ENCODE results near the gene SH3BP5.

Gene SH3BP5

GRCh38 chr3:15333099-15333955 is 941 bp upstream of the SH3BP5 start:
- no peak for DNase-seq (ENCODE audit: low read depth)
- H3K4me3 ChIP-seq (ENCODE audit: control insufficient read depth, low read depth, low read length) = no peak overlapping the region
- TF ChIP-seq, protein P1, sequence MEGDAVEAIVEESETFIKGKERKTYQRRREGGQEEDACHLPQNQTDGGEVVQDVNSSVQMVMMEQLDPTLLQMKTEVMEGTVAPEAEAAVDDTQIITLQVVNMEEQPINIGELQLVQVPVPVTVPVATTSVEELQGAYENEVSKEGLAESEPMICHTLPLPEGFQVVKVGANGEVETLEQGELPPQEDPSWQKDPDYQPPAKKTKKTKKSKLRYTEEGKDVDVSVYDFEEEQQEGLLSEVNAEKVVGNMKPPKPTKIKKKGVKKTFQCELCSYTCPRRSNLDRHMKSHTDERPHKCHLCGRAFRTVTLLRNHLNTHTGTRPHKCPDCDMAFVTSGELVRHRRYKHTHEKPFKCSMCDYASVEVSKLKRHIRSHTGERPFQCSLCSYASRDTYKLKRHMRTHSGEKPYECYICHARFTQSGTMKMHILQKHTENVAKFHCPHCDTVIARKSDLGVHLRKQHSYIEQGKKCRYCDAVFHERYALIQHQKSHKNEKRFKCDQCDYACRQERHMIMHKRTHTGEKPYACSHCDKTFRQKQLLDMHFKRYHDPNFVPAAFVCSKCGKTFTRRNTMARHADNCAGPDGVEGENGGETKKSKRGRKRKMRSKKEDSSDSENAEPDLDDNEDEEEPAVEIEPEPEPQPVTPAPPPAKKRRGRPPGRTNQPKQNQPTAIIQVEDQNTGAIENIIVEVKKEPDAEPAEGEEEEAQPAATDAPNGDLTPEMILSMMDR (IDR thresholded peaks at IDR 0.05; ENCODE audit: control insufficient read depth, insufficient read depth, low read depth, low read length, missing control alignments) = no peak

DNA sequence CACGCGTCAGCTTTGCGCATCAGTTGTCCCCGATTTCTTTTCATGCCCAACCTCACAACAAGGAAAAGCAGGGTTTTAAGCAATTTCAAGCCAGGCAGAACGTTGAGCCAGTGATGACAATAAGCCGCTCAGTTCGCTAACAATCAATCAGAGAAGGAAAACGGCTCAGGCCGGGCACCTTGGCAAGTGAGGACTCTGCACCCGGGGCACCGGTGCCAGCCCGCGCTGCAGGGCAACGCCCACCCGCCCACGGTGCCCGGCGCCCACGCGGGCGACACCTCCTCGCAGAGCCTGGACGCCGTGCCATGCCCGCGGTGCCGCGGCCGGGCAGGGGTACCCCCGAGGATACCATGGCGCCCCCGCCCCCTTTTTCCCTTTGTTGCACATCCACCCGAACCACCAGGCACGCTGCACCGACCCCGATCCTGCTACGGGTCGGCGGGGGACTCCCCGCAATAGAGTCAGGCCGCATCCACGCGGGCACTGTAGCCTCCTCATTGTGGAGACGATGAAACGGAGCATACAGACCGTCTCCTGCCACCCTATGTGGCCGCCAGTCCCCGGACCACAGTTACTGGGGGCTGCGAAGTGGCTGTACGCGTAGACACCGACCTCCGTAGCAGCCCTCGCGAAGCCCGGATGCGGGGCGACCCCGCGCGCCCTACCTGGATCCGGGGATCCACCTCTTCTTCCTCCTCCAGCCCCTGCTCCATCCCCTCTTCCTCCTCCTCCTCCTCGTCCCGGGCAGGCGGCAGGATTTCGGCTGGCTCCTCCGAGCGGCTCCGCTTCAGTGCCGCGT is 581 bp downstream of the SH3BP5 start:
- TF ChIP-seq, protein P1 (IDR thresholded peaks at IDR 0.05; ENCODE audit: control insufficient read depth, insufficient read depth, low read depth, low read length, missing control alignments) = no peak
- H3K4me3 ChIP-seq (ENCODE audit: control insufficient read depth, low read depth, low read length) = peak overlapping the region; percentile 98
- no peak for DNase-seq (ENCODE audit: low read depth)

DNA sequence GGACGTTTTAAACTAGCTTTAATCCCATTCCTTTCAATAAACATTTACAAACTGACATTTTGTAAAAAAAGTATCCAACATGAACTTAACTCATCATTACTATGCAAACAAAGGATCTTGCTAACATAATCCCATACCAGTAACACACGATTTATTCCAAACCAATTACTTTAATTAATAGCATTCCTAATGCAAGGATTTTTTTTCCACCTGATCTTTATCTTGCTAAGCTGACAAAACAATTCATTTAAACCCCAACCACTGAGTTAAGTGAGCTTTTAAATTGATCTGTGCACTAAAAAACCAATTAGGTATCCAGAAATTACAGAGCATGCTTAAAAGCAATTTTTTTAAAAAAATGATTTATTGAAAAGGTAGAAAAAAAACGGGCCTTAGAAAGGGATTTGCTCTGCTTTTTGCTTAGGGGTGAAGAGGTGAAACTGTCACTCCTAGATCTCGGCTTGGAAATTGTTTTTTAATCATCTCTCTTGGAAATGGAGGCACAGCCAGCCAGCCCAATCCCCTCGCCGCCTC is 1.2 kb downstream of the SH3BP5 start:
- TF ChIP-seq, protein P1 (IDR thresholded peaks at IDR 0.05; ENCODE audit: control insufficient read depth, insufficient read depth, low read depth, low read length, missing control alignments) = no peak
- peak overlapping the region; percentile 98 for H3K4me3 ChIP-seq (ENCODE audit: control insufficient read depth, low read depth, low read length)
- DNase-seq (ENCODE audit: low read depth) = no peak

- peak overlapping the region; percentile 98 for H3K4me3 ChIP-seq (ENCODE audit: control insufficient read depth, low read depth, low read length)
- peak; percentile 90 for DNase-seq (ENCODE audit: low read depth)
- TF ChIP-seq, protein P1 (IDR thresholded peaks at IDR 0.05; ENCODE audit: control insufficient read depth, insufficient read depth, low read depth, low read length, missing control alignments) = no peak
These were observed 2.3 kb downstream of the SH3BP5 start for GRCh38 chr3:15330031-15330596.

- no peak overlapping the region for H3K4me3 ChIP-seq (ENCODE audit: control insufficient read depth, low read depth, low read length)
- DNase-seq (ENCODE audit: low read depth) = no peak
- TF ChIP-seq, protein P1 (IDR thresholded peaks at IDR 0.05; ENCODE audit: control insufficient read depth, insufficient read depth, low read depth, low read length, missing control alignments) = no peak
These were observed 3.1 kb downstream of the SH3BP5 start for GRCh38 chr3:15329046-15330005.
